ENCODE data around the gene USHBP1.

Gene USHBP1, protein sequence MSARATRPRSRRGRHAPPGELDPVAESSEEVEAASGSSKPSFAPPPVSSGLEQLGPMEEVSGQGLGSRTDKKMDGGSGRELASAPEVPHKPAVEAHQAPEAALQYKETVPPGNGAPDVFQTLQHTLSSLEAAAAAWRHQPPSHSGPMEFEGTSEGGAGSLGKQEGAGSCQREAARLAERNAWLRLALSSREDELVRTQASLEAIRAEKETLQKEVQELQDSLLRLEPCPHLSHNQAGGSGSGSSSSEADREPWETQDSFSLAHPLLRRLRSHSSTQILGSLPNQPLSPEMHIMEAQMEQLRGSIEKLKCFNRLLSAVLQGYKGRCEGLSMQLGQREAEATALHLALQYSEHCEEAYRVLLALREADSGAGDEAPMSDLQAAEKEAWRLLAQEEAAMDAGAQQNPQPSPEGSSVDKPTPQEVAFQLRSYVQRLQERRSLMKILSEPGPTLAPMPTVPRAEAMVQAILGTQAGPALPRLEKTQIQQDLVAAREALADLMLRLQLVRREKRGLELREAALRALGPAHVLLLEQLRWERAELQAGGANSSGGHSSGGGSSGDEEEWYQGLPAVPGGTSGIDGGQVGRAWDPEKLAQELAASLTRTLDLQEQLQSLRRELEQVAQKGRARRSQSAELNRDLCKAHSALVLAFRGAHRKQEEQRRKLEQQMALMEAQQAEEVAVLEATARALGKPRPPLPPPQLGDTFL

GRCh38 chr19:17264641-17264979 lies at the start of gene USHBP1:
TSS of gene USHBP1 (minus strand) at chr19:17264745. CDS start at chr19:17264299, 446 bp downstream.
- DNase-seq: peak in 1 of 3 donors; percentile 25

DNA sequence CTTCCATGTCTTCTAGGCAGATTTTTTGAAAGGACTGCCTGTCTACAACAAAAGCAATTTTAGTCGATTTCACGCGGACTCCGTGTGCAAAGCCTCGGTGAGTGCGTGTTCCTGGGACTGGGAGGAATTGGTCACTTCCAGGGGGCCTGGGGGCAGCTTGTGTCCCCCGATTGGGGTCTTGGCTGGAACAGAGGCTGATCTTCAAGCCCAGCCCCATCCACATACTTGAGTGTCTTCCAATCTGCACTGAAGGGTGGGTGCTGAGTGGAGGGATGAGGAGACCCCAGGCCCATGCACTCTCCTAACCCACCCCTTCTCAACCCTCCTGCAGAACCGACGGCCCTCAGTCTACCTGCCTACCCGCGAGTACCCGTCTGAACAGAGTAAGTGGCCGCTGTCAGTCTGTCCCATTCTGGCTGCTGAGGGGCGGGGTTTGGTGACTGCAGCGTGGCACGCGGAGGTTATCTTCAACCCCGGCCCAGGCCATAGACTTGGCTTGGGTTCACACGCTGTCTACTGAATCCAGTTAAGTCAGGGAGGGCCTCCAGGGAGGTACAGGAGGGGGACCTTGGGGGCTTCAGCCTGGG lies 49.6 kb upstream of the USHBP1 start:
- DNase-seq: no peak

DNA sequence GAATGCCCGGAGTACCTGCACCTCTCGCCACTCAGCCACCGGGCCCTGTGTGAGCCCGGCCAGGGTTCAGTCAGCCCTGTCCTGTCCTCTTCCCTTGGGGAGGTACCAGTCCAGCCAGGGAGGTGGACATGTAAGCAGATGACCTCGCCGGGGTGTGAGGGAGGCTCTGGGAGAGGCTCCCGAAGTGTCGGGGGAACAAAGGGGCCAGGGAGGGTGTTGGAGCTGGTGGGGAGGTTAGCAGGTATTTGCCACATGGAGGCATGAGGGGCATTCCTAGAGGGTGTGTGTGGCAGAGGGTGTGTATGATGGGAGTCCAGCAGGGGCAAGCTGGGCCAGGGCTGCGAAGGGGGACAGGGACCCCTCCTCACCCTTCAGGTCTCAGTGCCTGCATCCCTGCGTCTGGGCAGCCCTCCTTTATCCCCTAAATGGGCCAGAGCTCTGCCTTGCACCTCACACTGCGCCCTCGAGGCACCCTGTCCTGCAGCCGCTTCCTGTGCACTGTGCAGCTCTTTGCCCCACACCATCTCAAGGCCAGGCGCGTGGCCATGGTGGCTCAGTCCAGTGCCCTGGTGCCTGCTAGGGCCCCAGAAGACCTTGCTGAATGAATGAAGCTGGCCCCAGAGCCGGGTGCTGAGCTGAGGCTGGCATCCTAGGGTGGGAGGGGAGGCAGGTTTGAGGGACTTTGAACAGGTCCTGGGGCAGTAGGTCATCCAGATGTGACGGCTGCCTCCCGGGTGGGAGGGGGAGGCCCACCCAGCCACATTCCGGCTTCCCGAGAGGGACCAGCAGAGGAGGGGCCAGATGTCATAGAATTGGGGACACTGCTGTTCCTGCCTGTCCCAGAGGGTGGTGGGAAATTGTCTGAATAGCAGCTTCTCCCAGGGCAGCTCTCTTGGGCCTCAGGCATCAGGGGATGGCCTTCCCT lies 47.9 kb upstream of the USHBP1 start:
- DNase-seq: no peak

DNA sequence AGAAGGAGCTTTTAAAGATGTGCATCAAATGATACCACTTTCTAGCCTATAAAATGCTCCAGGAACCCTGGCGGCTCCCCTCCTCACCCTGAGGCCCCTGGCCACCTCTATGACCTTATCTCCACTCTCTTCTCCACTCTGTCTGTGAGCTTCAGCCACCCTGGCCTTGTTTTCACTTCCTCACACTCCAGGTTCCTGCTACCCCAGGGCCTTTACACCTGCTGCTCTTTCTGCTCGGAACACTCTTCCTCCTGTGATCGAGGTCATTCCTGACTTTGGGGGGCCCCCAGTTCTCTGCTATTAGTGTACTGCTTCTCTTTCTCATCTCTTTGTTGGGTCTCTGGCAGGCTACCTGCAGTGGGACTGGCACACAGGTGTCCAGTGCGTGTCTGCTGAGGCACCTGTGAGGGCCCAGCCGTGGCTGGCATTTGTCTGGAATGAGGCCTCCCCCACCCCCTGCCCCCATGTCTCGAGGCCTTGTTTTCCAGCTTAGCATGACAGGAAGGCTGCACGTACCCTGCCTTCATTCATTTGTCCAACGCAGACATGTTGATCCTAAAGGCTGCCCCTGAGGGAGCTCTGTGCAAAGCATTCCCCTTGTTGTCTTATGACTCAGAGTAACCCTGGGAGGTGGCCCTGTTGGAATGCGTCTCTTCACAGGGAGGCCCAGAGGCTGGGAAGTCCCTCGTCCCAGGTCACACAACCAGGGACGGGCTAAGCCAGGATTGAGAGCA lies 47.1 kb upstream of the USHBP1 start:
- no peak for DNase-seq

DNA sequence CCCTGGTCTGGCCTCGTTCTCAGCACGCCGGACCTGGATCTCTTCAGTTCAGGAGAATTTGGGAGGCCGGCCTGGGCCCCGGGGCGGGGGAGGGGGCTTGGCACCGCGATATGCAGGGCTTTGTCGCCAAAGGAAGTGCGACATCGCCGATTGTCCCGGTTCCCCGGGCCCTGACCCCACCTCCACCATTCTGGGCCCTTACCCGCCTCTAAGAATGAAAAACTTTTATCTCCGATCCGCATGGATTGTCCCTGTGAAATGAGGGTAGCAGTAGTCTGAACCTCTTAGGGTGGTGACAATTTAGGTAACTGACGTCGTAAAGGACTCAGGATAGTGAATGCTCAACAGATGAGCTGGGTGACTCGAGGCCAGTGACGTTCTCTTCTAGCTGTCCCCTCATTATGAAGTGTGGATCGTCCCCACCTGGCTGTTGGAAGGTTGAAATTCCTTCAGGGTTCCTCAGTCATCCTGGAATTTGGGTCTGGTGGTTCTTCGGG lies 45.5 kb upstream of the USHBP1 start:
- peak in 1 of 3 donors; percentile 20 for DNase-seq

GRCh38 chr19:17309198-17309964 lies 44.8 kb upstream of the USHBP1 start, which contains the start of gene DDA1:
TSS of gene DDA1 (plus strand) at chr19:17309563. CDS start at chr19:17309655, 92 bp downstream.
- peak; percentile 99 to 100 (median 100) for DNase-seq

DNA sequence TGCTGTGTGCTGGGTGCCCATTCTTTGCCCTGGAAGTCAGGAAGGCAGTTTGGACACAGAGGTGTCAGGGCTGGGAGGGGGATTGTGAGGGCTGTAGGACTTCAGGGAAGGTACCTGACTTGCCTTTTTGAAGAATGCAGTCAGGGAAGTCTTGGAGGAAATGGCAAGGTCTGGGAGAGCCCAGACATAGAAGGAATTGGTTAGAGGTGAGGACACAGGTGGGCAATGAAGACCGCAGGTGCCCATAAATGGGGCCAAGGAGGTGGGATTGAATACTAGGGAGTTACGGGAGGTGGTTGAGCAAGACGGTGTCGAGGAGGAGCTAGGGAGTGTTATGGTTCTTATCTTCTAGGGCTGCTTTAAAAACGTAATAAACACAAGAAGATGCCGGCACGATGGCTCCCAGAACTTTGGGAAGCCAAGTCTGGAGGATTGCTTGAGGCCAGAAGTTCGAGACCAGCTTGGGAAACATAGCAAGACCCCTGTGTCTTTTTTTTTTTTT lies 43.4 kb upstream of the USHBP1 start:
- no peak for DNase-seq

DNA sequence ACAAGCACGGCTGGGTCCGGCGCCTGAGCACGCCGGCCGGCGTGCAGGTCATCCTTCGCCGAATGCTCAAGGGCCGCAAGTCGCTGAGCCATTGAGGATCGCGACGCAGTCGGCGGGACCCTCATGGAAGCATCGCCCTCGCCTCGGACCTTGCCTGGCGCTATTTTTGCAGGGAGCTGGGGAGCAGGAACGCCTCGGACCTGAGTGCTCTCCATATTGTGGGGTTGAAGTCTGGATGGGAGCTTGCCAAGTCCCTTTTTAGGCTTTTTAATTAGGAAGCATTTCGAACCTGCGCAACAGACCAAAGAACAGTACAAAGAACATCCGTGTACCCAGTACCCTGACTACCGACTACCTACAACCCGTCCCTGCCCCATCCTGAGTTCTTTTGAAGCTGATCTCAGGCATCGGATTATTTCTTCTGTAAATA lies 41.8 kb upstream of the USHBP1 start:
- no peak for DNase-seq

DNA sequence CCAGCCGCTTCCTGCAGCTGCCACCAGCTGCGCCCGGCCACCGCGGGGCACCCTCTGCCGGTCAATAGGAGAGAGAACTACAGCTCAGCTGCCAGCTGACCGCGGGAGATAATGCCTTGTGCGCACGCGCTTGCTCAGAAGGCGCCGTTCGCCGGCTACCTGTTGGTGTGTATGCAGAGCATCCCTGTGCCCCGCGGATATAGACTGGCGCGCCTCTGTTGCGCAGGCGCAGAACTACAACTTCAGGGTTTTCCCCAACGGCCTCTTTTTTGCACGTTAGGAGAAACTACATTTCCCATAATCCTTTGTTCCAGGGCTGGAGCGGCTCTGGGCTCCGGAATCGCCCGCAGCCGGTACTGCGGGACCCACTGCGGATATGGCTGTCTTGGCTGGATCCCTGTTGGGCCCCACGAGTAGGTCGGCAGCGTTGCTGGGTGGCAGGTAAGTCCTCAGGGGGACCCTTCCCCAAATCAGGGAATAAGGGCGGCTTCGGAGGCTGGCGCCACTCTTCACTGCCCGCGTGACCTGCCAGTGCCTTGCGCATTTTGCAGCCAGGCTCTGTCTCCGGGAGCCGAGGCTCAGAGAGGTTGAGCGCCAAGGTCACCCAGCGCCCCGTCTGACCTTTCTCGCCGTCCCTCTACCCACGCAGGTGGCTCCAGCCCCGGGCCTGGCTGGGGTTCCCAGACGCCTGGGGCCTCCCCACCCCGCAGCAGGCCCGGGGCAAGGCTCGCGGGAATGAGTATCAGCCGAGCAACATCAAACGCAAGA lies 41.2 kb upstream of the USHBP1 start, which contains the start of gene MRPL34:
TSS of gene MRPL34 (plus strand) at position 356 of the 768 bp plus-strand sequence. CDS start at position 377, 21 bp downstream.
- DNase-seq: peak; percentile 97 to 99 (median 99)

DNA sequence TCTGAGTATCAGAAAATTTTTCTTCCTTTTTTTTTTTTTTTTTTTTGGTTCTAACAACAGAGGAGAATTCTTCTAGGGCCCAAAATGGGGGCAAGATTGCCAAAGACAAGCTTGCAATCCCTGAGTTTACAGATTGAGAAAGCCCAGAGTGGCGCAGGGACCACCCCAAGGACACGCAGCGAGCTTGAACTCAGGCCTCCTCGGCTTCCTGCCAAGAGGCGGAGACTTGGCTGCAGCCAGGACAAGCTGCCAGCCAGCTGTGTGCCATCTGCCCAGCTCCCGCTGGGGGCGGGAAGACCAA lies 40.6 kb upstream of the USHBP1 start:
- DNase-seq: no peak

DNA sequence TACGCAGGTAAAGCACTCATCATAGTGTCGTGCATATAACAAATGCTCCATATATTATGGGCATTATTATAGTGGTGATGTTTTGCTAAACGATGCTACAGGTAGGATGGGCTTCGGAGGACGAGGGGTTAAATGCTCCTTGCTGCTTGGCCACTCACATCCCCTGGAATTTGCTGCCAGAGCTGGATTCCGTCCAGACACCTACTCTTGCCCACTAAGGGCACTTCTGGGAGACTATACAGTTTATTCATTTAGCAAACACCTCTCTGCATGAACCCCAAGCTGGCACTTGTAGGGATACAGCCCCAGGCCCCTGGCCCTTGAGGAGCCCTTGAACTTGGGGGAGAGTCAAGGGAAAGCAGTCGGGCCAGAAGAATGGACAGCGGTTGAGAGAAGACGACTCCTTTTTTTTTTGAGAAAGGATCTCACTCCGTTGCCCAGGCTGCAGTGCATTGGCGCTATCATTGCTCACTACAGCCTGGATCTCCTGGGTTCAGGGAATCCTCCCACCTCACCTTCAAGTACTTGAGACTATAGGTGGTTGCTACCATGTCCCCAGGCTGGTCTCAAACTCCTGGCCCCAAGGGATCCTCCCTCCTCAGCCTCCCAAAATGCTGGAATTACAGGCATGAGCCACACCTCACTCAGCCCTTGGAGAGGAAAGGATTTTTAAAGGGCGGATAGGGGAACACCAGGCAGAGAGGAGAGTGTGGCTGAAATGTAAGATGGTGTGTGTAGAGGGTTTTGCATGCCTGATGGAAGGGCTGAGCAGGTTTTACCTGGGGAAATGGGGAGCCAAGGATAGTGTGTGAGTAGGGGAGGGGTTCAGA lies 40.1 kb upstream of the USHBP1 start:
- no peak for DNase-seq

GRCh38 chr19:17303940-17304267 lies 39.4 kb upstream of the USHBP1 start:
- DNase-seq: peak in 1 of 3 donors; percentile 18

- DNase-seq: peak; percentile 99
Measured at GRCh38 chr19:17303167-17303939, 38.8 kb upstream of the USHBP1 start, which contains the start of gene ABHD8. TSS of gene ABHD8 (minus strand) at chr19:17303425. CDS start at chr19:17301616, 1,809 bp downstream.

- peak; percentile 68 to 74 (median 69) for DNase-seq
Measured at GRCh38 chr19:17302391-17303166, 38.0 kb upstream of the USHBP1 start.

DNA sequence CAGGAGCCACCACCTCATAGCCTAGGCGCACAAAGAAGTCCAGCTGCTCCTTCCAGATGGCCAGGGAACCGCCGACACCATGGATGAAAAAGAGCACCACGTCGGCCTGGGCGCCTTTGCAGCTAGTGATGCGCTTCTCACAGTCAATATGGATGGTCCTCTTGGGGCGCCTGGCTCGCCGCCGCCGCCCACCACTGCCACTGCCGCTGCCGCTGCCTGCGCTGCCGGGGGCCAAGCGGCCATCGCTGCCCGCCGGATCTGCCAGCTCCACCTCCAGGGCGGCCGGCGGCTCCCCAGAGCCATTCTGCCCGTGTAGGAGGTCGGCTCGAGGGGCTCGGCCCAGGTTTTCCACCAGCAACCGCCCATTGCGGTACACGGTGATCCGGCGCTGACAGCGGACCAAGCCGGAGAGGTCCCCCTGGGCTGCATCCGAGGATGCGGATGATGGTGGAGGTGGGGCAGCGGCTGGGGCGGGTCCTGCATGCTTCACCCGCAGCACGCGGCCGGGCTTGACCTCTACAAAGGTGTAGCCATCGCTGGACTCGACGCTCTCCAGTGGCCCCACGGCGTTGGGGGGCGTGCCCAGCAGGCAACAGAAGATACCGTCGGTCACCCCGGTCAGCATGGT lies 36.6 kb upstream of the USHBP1 start:
- no peak for DNase-seq

- DNase-seq: no peak
Measured at GRCh38 chr19:17296976-17297375, 32.4 kb upstream of the USHBP1 start.

GRCh38 chr19:17296273-17296672 lies 31.7 kb upstream of the USHBP1 start:
- peak; percentile 23 to 37 (median 33) for DNase-seq

Measured in suppressor macrophage treated with lipopolysaccharide for 1 hour (primary cell).